HG02763 (cell line): ENCODE measurements around the gene PLEKHN1.

Experiments used
- ATAC-seq: cut with Tn5 transposase; IDR thresholded peaks from one replicate; pipeline ENCODE4 v1.9.1; 2021; ENCODE audit warnings: mild to moderate bottlenecking, moderate library complexity; ENCODE audit not compliant: unreplicated experiment

The PLEKHN1 gene, protein sequence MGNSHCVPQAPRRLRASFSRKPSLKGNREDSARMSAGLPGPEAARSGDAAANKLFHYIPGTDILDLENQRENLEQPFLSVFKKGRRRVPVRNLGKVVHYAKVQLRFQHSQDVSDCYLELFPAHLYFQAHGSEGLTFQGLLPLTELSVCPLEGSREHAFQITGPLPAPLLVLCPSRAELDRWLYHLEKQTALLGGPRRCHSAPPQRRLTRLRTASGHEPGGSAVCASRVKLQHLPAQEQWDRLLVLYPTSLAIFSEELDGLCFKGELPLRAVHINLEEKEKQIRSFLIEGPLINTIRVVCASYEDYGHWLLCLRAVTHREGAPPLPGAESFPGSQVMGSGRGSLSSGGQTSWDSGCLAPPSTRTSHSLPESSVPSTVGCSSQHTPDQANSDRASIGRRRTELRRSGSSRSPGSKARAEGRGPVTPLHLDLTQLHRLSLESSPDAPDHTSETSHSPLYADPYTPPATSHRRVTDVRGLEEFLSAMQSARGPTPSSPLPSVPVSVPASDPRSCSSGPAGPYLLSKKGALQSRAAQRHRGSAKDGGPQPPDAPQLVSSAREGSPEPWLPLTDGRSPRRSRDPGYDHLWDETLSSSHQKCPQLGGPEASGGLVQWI

DNA sequence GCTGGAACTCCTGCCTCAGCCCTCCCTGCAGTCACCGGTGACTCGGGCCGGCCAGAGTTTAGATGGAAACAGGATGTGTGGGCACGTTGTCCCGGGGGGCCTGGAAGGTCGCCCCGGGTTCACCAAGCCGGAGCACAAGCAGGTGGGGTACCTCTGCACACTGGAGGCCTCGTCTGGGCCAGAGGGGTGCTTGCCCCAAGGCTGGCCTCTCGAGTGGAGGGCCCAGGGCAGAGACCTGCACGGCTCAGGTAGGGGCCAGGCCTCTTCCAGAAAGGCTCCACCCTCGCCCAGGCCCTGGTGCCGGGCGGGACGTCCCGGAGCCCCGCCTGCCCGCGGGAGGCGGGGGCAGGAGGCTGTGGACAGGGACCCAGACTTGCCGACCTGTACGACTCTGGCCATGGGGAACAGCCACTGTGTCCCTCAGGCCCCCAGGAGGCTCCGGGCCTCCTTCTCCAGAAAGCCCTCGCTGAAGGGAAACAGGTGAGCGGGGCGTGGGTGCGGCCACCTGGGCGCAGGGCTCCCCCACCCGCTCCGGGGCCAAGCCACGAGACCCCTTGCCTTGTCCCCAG is at the start of gene PLEKHN1:
Gene PLEKHN1 (plus strand): TSS at position 348 of the 569 bp plus-strand sequence. CDS start 50 bp downstream, at position 398.
- ATAC-seq: no peak

- no peak for ATAC-seq
Measured at GRCh38 chr1:917076-917459, 49.2 kb upstream of the PLEKHN1 start.

DNA sequence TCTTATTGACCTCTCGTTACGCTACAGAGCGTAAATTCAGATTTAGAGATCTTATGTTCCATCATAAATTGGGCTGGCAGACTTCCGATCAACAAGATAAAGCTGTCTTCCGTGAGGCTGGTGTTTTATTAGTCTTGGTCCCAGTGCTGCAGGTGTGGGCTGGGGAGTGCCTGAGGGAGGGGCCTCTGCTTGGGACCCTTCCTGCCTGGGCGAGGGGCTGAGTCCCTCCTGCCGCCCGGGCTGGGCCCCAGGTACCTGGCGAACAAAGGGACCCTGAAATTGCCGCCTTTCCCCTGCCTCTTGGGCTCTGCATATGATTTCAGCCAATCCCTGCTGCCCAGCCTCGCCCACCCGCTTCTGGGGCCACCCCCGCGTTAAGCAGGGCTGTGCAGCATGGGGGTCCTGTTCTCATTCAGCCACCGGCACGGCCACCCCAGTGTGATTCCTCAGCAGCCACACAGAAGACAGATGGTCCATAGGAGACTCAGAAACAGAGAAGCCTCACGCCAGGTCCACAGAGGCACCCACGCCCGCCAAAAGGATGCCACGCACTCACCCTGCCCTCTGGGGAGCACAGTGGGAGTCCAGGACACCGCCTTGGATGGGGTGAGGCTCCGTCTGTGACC is 48.7 kb upstream of the PLEKHN1 start:
- no peak for ATAC-seq

GRCh38 chr1:918353-918752 is 47.9 kb upstream of the PLEKHN1 start:
- ATAC-seq: no peak

DNA sequence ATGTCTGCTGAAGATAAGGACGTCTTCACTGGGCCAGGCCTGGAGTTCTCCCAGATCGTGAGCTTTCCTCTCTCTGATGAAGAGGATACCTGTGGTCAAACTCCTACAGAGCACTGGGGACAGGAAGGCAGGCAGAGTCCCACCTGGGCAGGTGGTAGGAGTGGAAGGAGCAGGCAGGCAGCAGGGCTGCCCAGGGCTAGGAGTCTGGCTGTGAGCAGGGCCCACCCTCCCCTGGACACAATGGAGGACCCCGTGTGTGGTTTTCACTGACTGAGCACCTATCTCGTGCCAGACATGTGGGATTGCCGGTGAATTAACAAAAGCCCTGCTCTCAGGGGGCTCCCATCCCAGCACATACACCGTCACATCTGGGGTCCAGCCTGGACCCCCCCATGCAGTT is 47.4 kb upstream of the PLEKHN1 start:
- no peak for ATAC-seq

DNA sequence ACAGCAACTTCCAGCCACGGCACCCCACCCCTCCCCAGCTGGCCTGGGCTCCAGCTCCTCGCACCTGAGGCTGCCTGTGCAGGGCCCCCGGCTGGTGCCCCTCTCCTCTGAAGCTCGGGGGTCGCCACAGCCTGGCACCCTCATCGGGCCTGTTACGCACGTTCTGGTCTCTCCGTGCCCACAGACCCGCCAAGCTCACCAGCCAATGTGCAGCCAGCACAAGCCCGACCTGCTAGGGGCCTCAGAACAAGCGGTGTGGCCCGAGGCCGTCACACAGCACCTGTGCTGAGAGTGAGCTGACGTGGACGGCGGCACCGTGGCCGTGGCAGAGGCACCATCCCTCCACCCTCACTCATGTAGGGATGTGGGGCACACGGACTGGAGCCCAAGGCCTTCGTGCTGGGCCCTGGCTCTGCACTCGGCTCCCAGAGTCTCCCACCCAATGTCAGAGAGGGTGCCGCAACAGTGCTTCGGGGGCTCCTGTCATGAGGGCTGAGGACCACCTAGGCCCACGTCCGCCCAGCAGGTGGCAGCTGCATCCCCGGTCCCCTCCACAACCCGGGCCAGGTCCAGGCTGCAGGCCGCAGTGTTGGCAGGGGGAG is 46.9 kb upstream of the PLEKHN1 start:
- no peak for ATAC-seq

- no peak for ATAC-seq
Measured at GRCh38 chr1:920010-920409, 46.3 kb upstream of the PLEKHN1 start.

GRCh38 chr1:920521-920920 is 45.8 kb upstream of the PLEKHN1 start:
- no peak for ATAC-seq

DNA sequence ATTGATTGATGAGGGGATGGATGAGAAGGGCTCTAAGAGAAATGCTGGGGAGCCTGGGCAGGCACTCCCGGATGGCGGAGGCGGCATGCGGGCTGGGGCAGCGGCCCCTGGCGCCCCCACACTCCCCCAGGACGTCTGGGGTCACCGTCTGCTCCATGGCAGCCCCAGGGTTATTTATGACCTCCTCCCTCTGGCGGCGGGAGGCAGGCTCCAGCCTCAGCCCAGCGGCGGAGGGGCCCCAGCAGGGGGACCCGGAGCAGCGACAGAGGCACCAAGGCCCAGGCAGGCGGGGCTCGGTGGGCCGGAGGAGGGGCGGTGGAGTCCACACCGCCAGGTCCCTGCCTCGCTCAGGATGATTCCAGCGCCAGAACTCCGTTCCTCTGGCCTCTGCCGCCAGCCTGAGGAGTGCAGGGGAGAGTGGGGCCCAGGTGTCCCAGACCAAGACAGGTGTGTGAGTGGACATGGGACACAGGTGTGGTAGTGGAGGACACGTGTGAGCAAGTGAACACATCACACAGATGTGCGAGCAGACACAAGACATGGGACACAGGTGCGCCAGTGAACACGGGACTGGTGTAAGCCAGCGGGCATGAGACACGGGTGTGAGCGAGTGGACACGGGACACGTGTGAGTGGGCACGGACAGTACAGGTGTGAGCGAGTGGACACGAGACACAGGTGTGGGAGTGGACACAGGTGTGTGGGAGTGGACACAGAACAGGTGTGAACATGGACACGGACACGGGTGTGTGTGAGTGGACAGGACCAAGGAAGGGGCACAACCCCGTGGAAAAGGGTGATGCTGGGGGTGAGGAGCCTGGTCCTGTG is 45.1 kb upstream of the PLEKHN1 start:
- no peak for ATAC-seq

DNA sequence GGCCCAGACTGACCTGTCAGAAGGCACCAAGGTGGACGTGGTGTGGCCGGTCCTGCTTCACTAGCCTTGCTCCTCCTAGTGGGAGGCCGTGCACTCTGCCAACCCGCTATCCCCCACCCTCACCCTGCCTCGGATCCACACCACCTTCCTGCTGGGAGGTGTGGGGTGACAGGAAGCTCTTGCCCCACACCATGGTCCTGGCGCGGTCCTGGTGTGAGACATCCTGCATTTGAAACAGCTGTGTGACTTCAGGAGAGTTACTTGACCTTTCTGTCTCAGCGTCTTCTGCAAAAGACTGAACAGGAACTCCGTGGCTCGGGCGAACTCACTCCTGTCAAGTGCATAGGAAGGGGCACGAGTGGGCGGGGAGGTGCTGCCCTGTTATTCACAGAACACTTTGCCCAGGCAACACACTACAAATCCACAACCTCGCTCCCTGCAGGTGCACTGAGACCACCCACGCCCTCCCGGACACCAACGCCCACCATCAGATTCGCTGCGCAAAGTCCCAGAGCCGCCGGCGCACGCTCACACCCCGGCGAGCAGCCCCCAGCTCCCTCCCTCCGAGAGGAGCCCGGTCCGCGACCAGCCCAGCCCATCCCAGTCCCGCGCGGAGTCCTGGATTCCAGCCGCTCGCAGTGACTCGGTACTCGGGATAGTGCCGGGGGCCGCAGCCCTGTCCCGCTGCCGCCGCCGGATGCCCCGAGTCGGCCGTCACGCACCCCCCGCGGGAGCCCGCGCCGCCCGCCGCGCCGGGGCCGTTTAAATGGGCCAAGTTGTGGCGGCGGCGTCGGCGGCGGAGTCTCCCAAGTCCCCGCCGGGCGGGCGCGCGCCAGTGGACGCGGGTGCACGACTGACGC is 42.9 kb upstream of the PLEKHN1 start, which contains the start of gene SAMD11:
Gene SAMD11 (plus strand): TSS at position 793 of the 860 bp plus-strand sequence. CDS start 509 bp downstream, outside the sequence.
- no peak for ATAC-seq

DNA sequence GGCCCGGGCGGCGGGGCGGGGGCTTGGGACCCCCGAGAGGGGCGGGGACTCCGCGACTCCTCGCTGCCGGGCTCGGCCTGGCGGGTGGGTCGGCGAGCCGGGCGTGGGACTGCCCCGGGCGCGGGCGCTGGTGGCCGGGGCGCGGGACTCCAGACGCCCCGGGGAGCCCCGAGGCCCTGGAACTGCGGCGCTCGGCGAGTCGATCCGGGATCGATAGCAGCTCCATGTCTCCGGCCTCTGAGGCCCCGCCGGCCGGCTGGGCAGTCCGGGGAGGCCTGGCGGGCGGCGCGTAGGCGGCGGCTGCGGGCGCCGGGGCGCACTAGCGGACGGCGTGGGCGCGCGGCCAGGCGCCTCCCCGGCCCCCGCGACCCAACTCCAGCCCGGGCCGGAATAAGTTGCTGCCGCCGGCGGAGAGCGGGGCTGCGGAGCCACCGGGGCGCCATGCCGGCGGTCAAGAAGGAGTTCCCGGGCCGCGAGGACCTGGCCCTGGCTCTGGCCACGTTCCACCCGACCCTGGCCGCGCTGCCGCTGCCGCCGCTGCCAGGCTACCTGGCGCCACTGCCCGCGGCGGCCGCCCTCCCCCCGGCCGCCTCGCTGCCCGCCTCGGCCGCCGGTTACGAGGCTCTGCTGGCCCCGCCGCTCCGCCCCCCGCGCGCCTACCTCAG is 42.2 kb upstream of the PLEKHN1 start:
- ATAC-seq: no peak

DNA sequence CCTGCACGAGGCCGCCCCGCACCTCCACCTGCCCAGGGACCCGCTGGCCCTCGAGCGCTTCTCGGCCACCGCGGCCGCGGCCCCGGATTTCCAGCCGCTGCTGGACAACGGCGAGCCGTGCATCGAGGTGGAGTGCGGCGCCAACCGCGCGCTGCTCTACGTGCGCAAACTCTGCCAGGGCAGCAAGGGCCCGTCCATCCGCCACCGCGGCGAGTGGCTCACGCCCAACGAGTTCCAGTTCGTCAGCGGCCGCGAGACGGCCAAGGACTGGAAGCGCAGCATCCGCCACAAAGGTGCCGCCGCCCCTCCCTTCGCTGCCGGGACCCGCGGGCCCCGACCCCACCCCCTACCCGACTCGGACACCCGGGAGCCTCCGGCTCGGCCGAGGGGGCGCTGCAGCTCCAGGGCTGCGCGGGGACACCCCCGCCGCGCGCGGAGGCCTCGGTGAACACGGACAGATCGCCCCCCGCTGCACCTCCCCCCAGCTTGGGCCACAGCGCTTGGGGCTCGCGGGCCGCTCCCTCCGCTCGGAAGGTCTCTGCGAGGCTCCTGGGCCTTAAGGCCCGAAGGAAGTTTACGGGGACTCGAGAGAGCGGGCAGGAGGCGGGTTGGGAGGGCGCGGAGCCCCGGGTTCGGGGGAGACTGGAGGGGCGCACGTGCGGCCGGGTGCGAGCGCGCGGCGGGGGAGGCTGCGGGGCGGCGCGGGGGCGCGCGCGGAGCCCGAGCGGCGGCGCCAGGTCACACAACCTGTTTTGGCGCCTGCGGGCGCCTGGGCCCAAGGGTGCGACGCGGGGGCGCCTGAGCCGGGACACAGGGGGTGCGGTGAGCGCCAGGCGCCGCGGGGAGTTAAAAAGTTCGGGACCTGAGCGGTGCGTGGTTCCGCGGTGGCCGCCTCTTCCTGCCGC is 41.4 kb upstream of the PLEKHN1 start:
- no peak for ATAC-seq

GRCh38 chr1:925561-926421 is 40.5 kb upstream of the PLEKHN1 start:
- no peak for ATAC-seq

DNA sequence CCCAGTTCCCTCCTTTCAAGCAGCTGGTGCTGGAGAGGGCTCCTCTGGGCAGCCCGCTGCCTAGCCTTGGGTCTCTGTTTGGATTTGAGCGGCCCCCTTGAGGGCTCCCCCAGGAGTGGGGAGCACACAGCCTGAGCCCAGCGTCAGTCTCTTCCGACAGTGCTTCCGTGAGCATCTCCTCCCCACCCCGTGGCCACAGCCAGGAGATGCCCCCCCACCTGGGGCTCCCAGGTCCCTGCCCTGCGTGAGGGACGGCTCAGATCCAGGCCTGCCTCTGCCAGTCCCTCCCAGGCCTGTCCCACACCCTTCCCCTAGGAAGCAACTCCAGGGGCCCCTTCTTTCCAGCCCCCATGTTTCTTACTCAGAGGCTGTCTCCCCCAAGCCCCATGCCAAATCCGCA is 39.0 kb upstream of the PLEKHN1 start:
- no peak for ATAC-seq

- ATAC-seq: no peak
Measured at GRCh38 chr1:927748-928147, 38.5 kb upstream of the PLEKHN1 start.

- ATAC-seq: no peak
Measured at GRCh38 chr1:928825-929661, 37.2 kb upstream of the PLEKHN1 start.
